K562 (cell line): ENCODE measurements around the gene CDC27. TPM values are rescaled to one million over a fixed set of nuclear protein-coding genes. Genes with fewer than 3 reads are reported as not detected.
A peak's percentile ranks its signal among the peaks of the same experiment; 100 is the strongest.

Experiments used
- ARNT ChIP-seq, 2 experiments: fragments of 450-650 bp; IDR thresholded peaks; 2 replicates each; pipeline ENCODE4 v1.6.1; 2016; ENCODE audit warnings: mild to moderate bottlenecking in 1 of 2
- CHD2 ChIP-seq: IDR thresholded peaks from 2 replicates; pipeline ENCODE4 v1.6.1; 2011; ENCODE audit warnings: low read depth, low read length
- FOXK2 ChIP-seq, 2 experiments: fragments of 450-650 bp; IDR thresholded peaks in 1 of 2; conservative IDR thresholded peaks in 1 of 2; 2 replicates each; pipeline ENCODE4 v1.6.1; 2016; ENCODE audit warnings: low read depth in 2 of 2, mild to moderate bottlenecking in 1 of 2
- JUN ChIP-seq, 2 experiments: sonication (generic) in 1 of 2; formaldehyde crosslinking in 1 of 2; IDR thresholded peaks; 2 replicates each; pipeline versions ENCODE4 v1.6.1 to v1.8.0; 2012 to 2022; ENCODE audit warnings: borderline replicate concordance in 2 of 2, mild to moderate bottlenecking in 2 of 2, improper control_type of control experiment in 1 of 2, low read depth in 1 of 2, low read length in 1 of 2, missing genetic modification reagents in 1 of 2
- JUND ChIP-seq, 2 experiments: IDR thresholded peaks; 2 replicates in 1 of 2; 3 replicates in 1 of 2; pipeline ENCODE4 v1.6.1; 2011; ENCODE audit warnings: borderline replicate concordance in 2 of 2, low read depth in 2 of 2, low read length in 2 of 2, improper control_type of control experiment in 1 of 2, missing biosample characterization in 1 of 2, missing genetic modification characterization in 1 of 2, missing genetic modification reagents in 1 of 2
- MEF2D ChIP-seq: conservative IDR thresholded peaks from 2 replicates; pipeline ENCODE4 v1.6.1; 2016; ENCODE audit warnings: low read depth, missing genetic modification characterization, missing compliant biosample characterization
- NELFE ChIP-seq: IDR thresholded peaks from 2 replicates; pipeline ENCODE4 v1.6.1; 2011; ENCODE audit warnings: mild to moderate bottlenecking; ENCODE audit not compliant: insufficient read depth, insufficient read length
- NFE2 ChIP-seq: IDR thresholded peaks from 2 replicates; pipeline ENCODE4 v1.6.1; 2014; ENCODE audit warnings: antibody characterized with exemption, low read depth
- RAD21 ChIP-seq, 2 experiments: fragments of 250-450 bp in 1 of 2; fragments of 450-650 bp in 1 of 2; sonication (Bioruptor Pico) in 1 of 2; formaldehyde crosslinking in 1 of 2; IDR thresholded peaks in 1 of 2; conservative IDR thresholded peaks in 1 of 2; 2 replicates each; pipeline versions ENCODE4 v1.4.0 to v1.8.0; 2020 to 2022; ENCODE audit warnings: mild to moderate bottlenecking in 2 of 2, moderate library complexity in 1 of 2
- TEAD1 ChIP-seq, 2 experiments: fragments of 450-650 bp in 1 of 2; sonication (generic) in 1 of 2; formaldehyde crosslinking; IDR thresholded peaks; 2 replicates each; pipeline versions ENCODE4 v1.4.0 to v1.8.0; 2020 to 2022; ENCODE audit warnings: mild to moderate bottlenecking in 2 of 2, missing genetic modification reagents in 1 of 2
- ZBTB5 ChIP-seq: fragments of 450-650 bp; IDR thresholded peaks from 2 replicates; pipeline ENCODE4 v1.6.1; 2017; ENCODE audit warnings: antibody characterized with exemption
- ZNF318 ChIP-seq, 2 experiments: fragments of 450-650 bp; IDR thresholded peaks; 2 replicates each; pipeline ENCODE4 v1.6.1; 2016; ENCODE audit warnings: mild to moderate bottlenecking in 2 of 2, borderline replicate concordance in 1 of 2, low read depth in 1 of 2, moderate library complexity in 1 of 2
- ZNF639 ChIP-seq, 2 experiments: fragments of 200-800 bp in 1 of 2; sonication (Bioruptor generic) in 1 of 2; sonication (generic) in 1 of 2; formaldehyde crosslinking in 1 of 2; IDR thresholded peaks in 1 of 2; conservative IDR thresholded peaks in 1 of 2; 2 replicates each; pipeline versions ENCODE4 v1.5.0 to v1.6.1; 2016 to 2020; ENCODE audit warnings: missing compliant biosample characterization in 1 of 2, missing genetic modification characterization in 1 of 2, missing genetic modification reagents in 1 of 2
- polyA plus RNA-seq, 8 experiments: library from polyadenylated mRNA; depleted of rRNA in 4 of 8; stranded (reverse) in 5 of 8; unstranded in 3 of 8; fragments of >200 nt; fragmentation: Nextera tagmentation in 2 of 8; fragmentation: Illumina TruSeq in 1 of 8; extraction: Ambion mirVana in 2 of 8; extraction: Trizol in 1 of 8; gene quantifications; 2 replicates each; pipeline versions ENCODE4 v1.2.1 to v1.2.3, GENCODE V29; 2011 to 2014; ENCODE audit warnings: inconsistent platforms in 1 of 8, missing spikeins in 1 of 8
- total RNA-seq, 7 experiments: library from RNA; depleted of rRNA in 6 of 7; stranded (reverse); fragments of >200 nt in 6 of 7; fragmentation: Illumina TruSeq in 2 of 7; extraction: Trizol in 2 of 7; gene quantifications; 2 replicates each; pipeline versions ENCODE4 v1.2.1 to v1.2.3, GENCODE V29; 2011 to 2021; ENCODE audit warnings: low replicate concordance in 1 of 7

CDC27 gene
- total and polyA plus RNA-seq, 9 of the 15 experiments (the other 6 are each of a cell fraction or from before 2014, with no cell fraction given) = 28.6 to 155 (median 94.1) TPM

GRCh38 chr17:47188271-47188875 lies 722 bp downstream of the CDC27 start (continued):
- TF ChIP-seq ZNF639 (CRISPR knock-in tag; conservative IDR thresholded peaks at IDR 0.05 in 1 of 2, IDR thresholded peaks at IDR 0.05 in 1 of 2) (no peak), ARNT (IDR thresholded peaks at IDR 0.05) (no peak; a peak in 1 of 4 replicates), JUND (IDR thresholded peaks at IDR 0.05; ENCODE audit: borderline replicate concordance, low read depth, low read length) (no peak), JUND (tag; IDR thresholded peaks at IDR 0.05; ENCODE audit: borderline replicate concordance, low read depth, low read length) (no peak; the same call in 2 of the 3 replicates), RAD21 (CRISPR knock-in tag; conservative IDR thresholded peaks at IDR 0.05 in 1 of 2, IDR thresholded peaks at IDR 0.05 in 1 of 2) (no peak), NELFE (no peak), ZNF318 (IDR thresholded peaks at IDR 0.05; ENCODE audit: borderline replicate concordance in 1 of 2, low read depth in 1 of 2) (no peak), FOXK2 (conservative IDR thresholded peaks at IDR 0.05 in 1 of 2, IDR thresholded peaks at IDR 0.05 in 1 of 2; ENCODE audit: low read depth in 2 of 2) (peak; percentile 21 to 57; a peak in 1 of 4 replicates), JUN (IDR thresholded peaks at IDR 0.05; ENCODE audit: borderline replicate concordance, low read depth, low read length) (no peak), JUN (CRISPR knock-in tag; IDR thresholded peaks at IDR 0.05; ENCODE audit: borderline replicate concordance) (no peak), TEAD1 (CRISPR knock-in tag; IDR thresholded peaks at IDR 0.05) (no peak), NFE2 (0 out of 2 replicates have a peak, but pooled peaks have one; percentile 14), CHD2 (no peak), MEF2D (tag) (no peak), ZBTB5 (no peak)
